NT2/D1 (cell line): ENCODE measurements around the gene TCIRG1.

Experiments
- DNase-seq: peaks from one replicate; pipeline ENCODE4 v3.0.0-alpha.2; 2011; ENCODE audit warnings: low read depth, low spot score
- H3K27me3 ChIP-seq: 2 replicates; pipeline ENCODE4 v1.6.0; 2011; ENCODE audit warnings: mild to moderate bottlenecking; ENCODE audit not compliant: insufficient read length, insufficient read depth
- H3K36me3 ChIP-seq: 2 replicates; pipeline ENCODE4 v1.6.1; 2011; ENCODE audit warnings: mild to moderate bottlenecking, low read length, mixed read lengths; ENCODE audit not compliant: insufficient read depth, insufficient read length
- H3K4me1 ChIP-seq: 2 replicates; pipeline ENCODE4 v1.5.1; 2011; ENCODE audit not compliant: insufficient read depth, insufficient read length
- H3K4me3 ChIP-seq: 2 replicates; pipeline ENCODE4 v1.5.1; 2011; ENCODE audit warnings: low read depth; ENCODE audit not compliant: insufficient read length
- H3K9ac ChIP-seq: 2 replicates; pipeline ENCODE4 v1.6.0; 2011; ENCODE audit warnings: low read depth; ENCODE audit not compliant: insufficient read length
- H3K9me3 ChIP-seq: 2 replicates; pipeline ENCODE4 v1.5.1; 2011; ENCODE audit warnings: mild to moderate bottlenecking, low read length; ENCODE audit not compliant: insufficient read depth
- SUZ12 ChIP-seq: IDR thresholded peaks from 2 replicates; pipeline ENCODE4 v1.6.1; 2011; ENCODE audit not compliant: insufficient read length, insufficient read depth; ENCODE audit errors: extremely low read depth
- YY1 ChIP-seq: IDR thresholded peaks from 2 replicates; pipeline ENCODE4 v1.6.1; 2011; ENCODE audit not compliant: insufficient read length, insufficient read depth
- ZNF274 ChIP-seq: IDR thresholded peaks from 2 replicates; pipeline ENCODE4 v1.6.1; 2011; ENCODE audit warnings: mild to moderate bottlenecking, low read depth, low read length

TCIRG1 gene

GRCh38 chr11:68024508-68024907, 14.3 kb upstream of the TCIRG1 start:
- TF ChIP-seq ZNF274 (no peak), YY1 (no peak), SUZ12 (no peak)
- H3K36me3 ChIP-seq: peaks cover 33% of the 10 kb centered on the region
- H3K4me1 ChIP-seq: peaks cover 39% of the 10 kb centered on the region

GRCh38 chr11:68025047-68025446, 13.8 kb upstream of the TCIRG1 start:
- no peaks in the 10 kb centered on the region for H3K27me3 ChIP-seq
- peaks cover 33% of the 10 kb centered on the region for H3K36me3 ChIP-seq
- H3K4me1 ChIP-seq: peaks cover 37% of the 10 kb centered on the region
- no peak for DNase-seq
- H3K9me3 ChIP-seq: peaks cover 8% of the 10 kb centered on the region; the same call in 1 of the 2 replicates
- H3K9ac ChIP-seq: no peak overlapping the region
- TF ChIP-seq SUZ12 (no peak), ZNF274 (no peak), YY1 (no peak)
- no peak overlapping the region for H3K4me3 ChIP-seq

More at GRCh38 chr11:68024508-68024907, 14.3 kb upstream of the TCIRG1 start:
- no peaks in the 10 kb centered on the region for H3K27me3 ChIP-seq
- H3K4me3 ChIP-seq: no peak overlapping the region
- DNase-seq: no peak
- no peak overlapping the region for H3K9ac ChIP-seq
- H3K9me3 ChIP-seq: peaks cover 7% of the 10 kb centered on the region; the same call in 1 of the 2 replicates

- no peaks in the 10 kb centered on the region for H3K27me3 ChIP-seq
- no peak for DNase-seq
- no peak overlapping the region for H3K9ac ChIP-seq
- H3K9me3 ChIP-seq: peaks cover 8% of the 10 kb centered on the region; the same call in 1 of the 2 replicates
- H3K4me1 ChIP-seq: peaks cover 26% of the 10 kb centered on the region
- H3K4me3 ChIP-seq: no peak overlapping the region
- peaks cover 33% of the 10 kb centered on the region for H3K36me3 ChIP-seq
- TF ChIP-seq ZNF274 (no peak), SUZ12 (no peak), YY1 (no peak)
Measured at GRCh38 chr11:68026391-68027105, 12.3 kb upstream of the TCIRG1 start.

DNA sequence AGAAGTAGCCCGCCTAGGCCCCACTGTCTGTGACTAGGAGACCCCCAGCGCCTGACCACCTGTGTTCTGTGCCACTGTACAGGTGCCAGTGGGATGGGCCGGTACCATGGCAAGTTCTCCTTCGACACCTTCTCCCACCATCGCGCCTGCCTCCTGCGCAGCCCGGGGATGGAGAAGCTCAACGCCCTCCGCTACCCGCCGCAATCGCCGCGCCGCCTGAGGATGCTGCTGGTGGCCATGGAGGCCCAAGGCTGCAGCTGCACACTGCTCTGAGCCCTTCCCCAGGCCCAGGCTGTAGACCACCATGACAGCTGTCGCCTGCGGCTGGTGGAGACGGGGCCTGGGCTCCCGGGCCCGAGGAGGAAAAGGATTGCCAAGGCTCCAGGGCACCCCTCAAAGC, 11.2 kb upstream of the TCIRG1 start:
- TF ChIP-seq ZNF274 (no peak), YY1 (no peak), SUZ12 (no peak)
- peaks cover 26% of the 10 kb centered on the region for H3K4me1 ChIP-seq
- peaks cover 43% of the 10 kb centered on the region for H3K36me3 ChIP-seq
- H3K9me3 ChIP-seq: peaks cover 8% of the 10 kb centered on the region; the same call in 1 of the 2 replicates
- no peaks in the 10 kb centered on the region for H3K27me3 ChIP-seq
- DNase-seq: no peak
- no peak overlapping the region for H3K4me3 ChIP-seq
- no peak overlapping the region for H3K9ac ChIP-seq

DNA sequence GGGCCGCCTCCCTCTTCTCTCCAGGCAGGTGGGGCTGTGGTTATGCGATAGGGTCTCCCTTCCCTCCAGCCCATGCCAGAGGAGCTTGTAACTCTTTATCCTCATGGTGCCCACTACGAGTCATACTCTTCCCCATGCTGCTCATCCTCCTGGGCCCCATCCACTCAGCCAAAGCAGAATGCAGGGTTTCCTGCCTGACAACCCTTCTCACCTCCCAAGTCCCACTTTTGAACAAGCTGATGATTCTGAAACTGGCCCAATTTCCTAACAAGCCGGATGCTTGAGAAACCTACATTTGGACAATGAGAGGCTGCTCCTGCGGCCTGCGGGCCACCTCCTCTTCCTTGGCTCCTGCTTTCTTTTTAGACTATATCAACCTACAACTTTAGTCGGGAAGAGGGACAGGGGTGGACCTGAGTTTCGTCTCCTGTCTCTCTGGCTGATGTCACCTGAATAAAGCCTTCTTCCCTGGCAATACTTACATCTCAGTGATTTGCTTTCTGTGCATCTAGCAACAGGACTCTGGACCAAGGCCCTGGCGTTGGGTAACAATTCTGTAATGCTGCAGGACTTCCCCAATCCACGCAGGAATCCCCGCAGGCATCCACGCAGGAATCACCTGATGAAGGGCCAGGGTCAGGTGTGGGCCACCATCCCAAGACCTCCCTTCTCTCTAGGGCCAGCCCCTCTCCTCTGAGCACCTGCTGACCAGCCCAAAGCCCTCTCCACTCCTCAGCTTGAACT, 9.9 kb upstream of the TCIRG1 start:
- no peak for DNase-seq

DNA sequence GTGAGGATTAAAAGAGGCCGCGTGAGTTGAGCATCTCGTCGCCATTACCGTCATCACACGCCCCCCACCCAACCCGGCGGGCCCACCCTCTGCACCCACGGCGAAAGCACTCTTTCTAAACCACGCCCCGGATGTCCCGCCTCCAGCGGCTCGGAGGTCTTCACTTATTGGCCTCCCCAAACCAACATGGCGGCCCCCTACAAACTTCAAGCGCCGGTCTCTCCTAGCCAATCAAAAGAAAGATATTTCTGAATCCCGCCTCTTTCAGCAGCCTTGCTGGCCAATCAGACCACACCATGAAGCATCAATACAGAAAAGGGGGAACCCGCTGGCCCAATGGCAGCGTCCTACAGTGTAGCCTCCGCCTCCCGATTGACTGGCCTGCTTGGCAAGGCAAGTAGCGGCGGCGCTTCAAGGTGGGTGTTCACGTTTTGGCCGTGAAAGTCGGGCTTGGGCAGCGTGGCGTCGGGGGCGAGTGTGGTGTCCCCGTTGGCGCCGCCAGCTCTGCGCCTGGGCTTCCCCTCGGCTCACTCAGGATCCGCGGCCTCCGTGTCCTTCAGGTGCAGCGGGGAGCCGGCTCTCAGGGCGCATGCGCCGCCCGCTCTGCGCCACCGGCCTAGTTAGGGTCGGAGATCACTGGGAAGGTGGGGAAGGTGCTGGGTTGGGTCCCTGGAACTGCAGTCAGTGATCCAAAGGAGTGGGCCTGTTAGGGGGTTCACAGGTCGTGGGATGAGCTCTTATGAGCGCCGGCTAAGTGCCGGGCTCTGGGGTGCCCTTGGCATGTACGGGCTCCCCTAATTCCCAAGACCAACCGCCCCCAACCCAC, 8.3 kb upstream of the TCIRG1 start, which contains the start of gene NDUFS8:
Gene NDUFS8, plus strand, starts transcription at position 364 of the 826 bp plus-strand sequence. CDS start 1,471 bp downstream, outside the sequence.
- H3K36me3 ChIP-seq: peaks cover 52% of the 10 kb centered on the region
- TF ChIP-seq YY1 (peak; percentile 79), ZNF274 (no peak)
- H3K4me1 ChIP-seq: peaks cover 26% of the 10 kb centered on the region
- no peaks in the 10 kb centered on the region for H3K27me3 ChIP-seq
- peak within 1 kb of the TSS; percentile 92 for H3K4me3 ChIP-seq
- peak within 1 kb of the TSS; percentile 96 for H3K9ac ChIP-seq
- peak; percentile 98 for DNase-seq
- peaks cover 8% of the 10 kb centered on the region; the same call in 1 of the 2 replicates for H3K9me3 ChIP-seq

More for the DNA sequence above, 9.9 kb upstream of the TCIRG1 start:
- no peak for TF ChIP-seq YY1
- TF ChIP-seq ZNF274: no peak
- no peak for TF ChIP-seq SUZ12
- Histone ChIP-seq H3K36me3 (peaks cover 54% of the 10 kb centered on the region), H3K27me3 (no peaks in the 10 kb centered on the region), H3K4me3 (peak overlapping the region; percentile 81), H3K9me3 (peaks cover 8% of the 10 kb centered on the region; the same call in 1 of the 2 replicates), H3K9ac (peak overlapping the region; percentile 89), H3K4me1 (peaks cover 26% of the 10 kb centered on the region)
